SK-N-MC (cell line): ENCODE data around the gene TXLNA.
A peak's percentile ranks its signal among the peaks of the same experiment; 100 is the strongest.
"Not testable (repeated sequence)": the region's sequence is repeated elsewhere in the genome, so short reads cannot be mapped to it uniquely, and the experiment has no call there.

Experiments used
- DNase-seq: peaks from one replicate; pipeline ENCODE4 v3.0.0-alpha.2; 2011; ENCODE audit warnings: low read depth, low spot score
- H3K27ac ChIP-seq: fragments of 200-600 bp; sonication (generic); 2 replicates; pipeline ENCODE4 v1.5.1; 2016; ENCODE audit warnings: mixed run types
- H3K36me3 ChIP-seq: fragments of 200-600 bp; sonication (generic); 2 replicates; pipeline ENCODE4 v1.6.1; 2017; ENCODE audit warnings: antibody characterized with exemption, low read length, mixed read lengths; ENCODE audit not compliant: insufficient read depth
- H3K4me3 ChIP-seq: fragments of 200-600 bp; sonication (generic); 2 replicates; pipeline ENCODE4 v1.5.1; 2016
- H3K9ac ChIP-seq: fragments of 200-600 bp; sonication (generic); 2 replicates; pipeline ENCODE4 v1.8.0; 2017; ENCODE audit warnings: mixed run types, mixed read lengths; ENCODE audit not compliant: insufficient read length
- H3K9me3 ChIP-seq: fragments of 200-600 bp; sonication (generic); 2 replicates; pipeline ENCODE4 v1.6.1; 2017; ENCODE audit warnings: low read depth, mild to moderate bottlenecking, antibody characterized with exemption, low read length, moderate library complexity, mixed read lengths
- EZH2 ChIP-seq: fragments of 200-600 bp; sonication (generic); IDR thresholded peaks from one replicate; pipeline ENCODE4 v1.6.1; 2017; ENCODE audit warnings: antibody characterized with exemption
- FOXP2 ChIP-seq: optimal IDR thresholded peaks from 2 replicates; pipeline ENCODE3; 2011; ENCODE audit warnings: mild to moderate bottlenecking, moderate library complexity; ENCODE audit not compliant: insufficient read depth; ENCODE audit errors: extremely low read length, control extremely low read depth
- POLR2AphosphoS5 ChIP-seq: IDR thresholded peaks from 2 replicates; pipeline ENCODE4 v1.6.1; 2012; ENCODE audit warnings: mild to moderate bottlenecking, low read depth, low read length, borderline replicate concordance

The TXLNA gene

DNA sequence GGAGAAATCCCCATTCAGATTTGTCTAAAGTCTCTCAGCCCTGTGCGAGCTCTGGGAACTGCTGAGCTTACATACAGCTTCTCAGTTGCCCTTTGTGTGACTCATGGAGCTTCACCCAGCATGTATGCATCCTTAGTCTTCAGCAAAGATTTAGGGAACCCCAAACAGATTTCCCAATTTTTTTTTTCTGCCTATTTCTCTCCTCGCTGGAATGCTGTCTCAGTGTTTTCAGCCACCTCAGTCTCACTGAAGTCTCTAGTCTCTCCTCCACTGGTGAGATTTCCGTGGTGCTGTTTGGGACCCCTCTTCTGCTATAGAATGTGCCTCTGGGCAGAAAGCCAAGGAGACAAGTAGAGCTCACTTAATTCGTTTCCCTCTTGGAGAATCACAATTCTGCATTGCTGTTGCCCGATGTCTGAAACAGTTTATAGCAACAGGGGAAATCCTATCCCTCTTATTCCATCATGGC, 28.1 kb upstream of the TXLNA start:
- peak; percentile 84 for DNase-seq
- peak overlapping the region; percentile 38 for H3K9ac ChIP-seq
- peak overlapping the region; percentile 95 for H3K27ac ChIP-seq
- no peak for TF ChIP-seq EZH2
- no peak for TF ChIP-seq POLR2AphosphoS5
- no peak for TF ChIP-seq FOXP2
- H3K4me3 ChIP-seq: peak overlapping the region; percentile 72
- H3K9me3 ChIP-seq: 0 out of 2 replicates have a peak, but pooled peaks cover 5% of the 10 kb centered on the region
- H3K36me3 ChIP-seq: peaks cover 15% of the 10 kb centered on the region

DNA sequence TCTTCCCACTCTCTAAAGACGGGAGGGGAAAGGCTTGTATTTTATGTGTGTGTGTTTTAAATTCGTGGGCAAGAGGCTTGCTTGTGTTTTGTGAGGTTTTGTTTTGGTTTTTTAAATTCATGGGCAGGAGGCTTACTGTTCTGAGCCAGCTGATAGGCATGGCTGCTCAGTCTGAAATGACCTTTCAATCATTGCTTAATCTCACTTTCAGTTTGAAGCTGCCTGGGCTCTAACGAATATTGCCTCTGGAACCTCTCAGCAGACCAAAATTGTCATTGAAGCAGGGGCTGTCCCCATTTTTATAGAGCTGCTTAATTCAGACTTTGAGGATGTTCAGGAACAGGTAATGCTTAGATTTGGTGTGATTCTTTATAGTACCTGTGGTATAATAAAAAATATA, 20.3 kb upstream of the TXLNA start:
- TF ChIP-seq EZH2 (no peak), POLR2AphosphoS5 (no peak), FOXP2 (no peak)
- Histone ChIP-seq H3K27ac (no peak overlapping the region), H3K9me3 (no peaks in the 10 kb centered on the region), H3K9ac (no peak overlapping the region), H3K4me3 (no peak overlapping the region), H3K36me3 (peaks cover 75% of the 10 kb centered on the region)
- DNase-seq: no peak

DNA sequence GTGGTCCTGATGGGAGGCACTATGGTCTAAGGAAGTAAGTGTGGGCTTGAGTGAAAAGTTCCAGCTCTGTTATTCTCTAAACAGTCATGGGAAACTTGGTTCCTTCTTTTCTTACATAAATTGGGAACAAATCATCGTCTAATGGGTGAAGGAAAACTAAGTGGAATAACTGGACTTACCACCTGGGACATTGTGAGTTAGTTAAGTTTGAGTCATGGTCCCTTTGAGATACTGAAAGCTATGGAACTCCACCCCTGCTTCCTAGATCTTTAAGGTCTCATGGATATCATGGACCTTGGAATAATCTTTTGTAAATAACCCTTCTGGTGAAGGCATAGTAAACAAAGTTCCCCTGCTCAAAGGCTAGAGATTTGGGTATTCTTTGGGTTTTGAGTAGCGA, 16.1 kb upstream of the TXLNA start:
- no peak overlapping the region for H3K4me3 ChIP-seq

DNA sequence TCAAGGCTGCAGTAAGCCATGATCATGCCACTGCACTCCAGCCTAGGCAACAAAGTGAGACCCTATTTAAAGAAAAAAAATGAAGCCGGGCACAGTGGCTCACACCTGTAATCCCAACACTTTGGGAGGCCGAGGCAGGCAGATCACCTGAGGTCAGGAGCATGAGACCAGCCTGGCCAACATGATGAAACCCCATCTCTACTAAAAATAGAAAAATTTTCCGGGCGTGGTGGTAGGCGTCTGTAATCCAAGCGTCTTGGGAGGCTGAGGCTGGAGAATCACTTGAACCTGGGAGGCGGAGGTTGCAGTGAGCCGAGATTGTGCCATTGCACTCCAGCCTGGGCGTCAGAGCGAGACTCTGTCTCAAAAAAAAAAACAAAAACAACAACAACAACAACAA, 13.8 kb upstream of the TXLNA start:
- not testable (repeated sequence) for DNase-seq, H3K9ac ChIP-seq, H3K4me3 ChIP-seq, H3K27ac ChIP-seq, H3K9me3 ChIP-seq
- peaks cover 72% of the 10 kb centered on the region for H3K36me3 ChIP-seq

More for the DNA sequence above, 16.1 kb upstream of the TXLNA start:
- peaks cover 73% of the 10 kb centered on the region for H3K36me3 ChIP-seq
- no peaks in the 10 kb centered on the region for H3K9me3 ChIP-seq
- H3K9ac ChIP-seq: no peak overlapping the region
- H3K27ac ChIP-seq: no peak overlapping the region
- DNase-seq: no peak
- no peak for TF ChIP-seq FOXP2
- TF ChIP-seq EZH2: no peak
- TF ChIP-seq POLR2AphosphoS5: no peak

DNA sequence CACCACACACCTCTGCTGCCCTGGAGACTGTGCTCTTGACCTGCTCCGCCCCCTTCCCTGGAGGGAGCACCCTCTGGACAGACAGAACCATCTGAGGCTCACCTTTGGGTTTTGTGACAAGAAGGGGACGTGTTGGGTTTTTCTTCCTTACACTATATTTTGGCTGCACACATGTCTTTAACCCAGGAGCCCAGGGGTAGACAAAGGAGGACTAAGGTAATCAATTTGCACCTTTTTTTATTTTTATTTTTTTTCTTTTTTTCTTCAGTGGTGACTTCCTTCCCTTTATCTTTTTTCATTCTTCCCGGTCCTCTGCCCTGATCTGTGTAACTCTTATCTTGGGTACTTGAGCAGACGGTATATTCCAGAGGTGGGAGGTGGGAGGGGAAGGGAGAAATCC, 8.5 kb upstream of the TXLNA start:
- peaks cover 62% of the 10 kb centered on the region for H3K36me3 ChIP-seq
- no peaks in the 10 kb centered on the region for H3K9me3 ChIP-seq
- no peak overlapping the region for H3K9ac ChIP-seq
- no peak overlapping the region for H3K27ac ChIP-seq
- no peak for DNase-seq
- TF ChIP-seq EZH2: no peak
- TF ChIP-seq FOXP2: no peak
- no peak for TF ChIP-seq POLR2AphosphoS5
- no peak overlapping the region for H3K4me3 ChIP-seq

DNA sequence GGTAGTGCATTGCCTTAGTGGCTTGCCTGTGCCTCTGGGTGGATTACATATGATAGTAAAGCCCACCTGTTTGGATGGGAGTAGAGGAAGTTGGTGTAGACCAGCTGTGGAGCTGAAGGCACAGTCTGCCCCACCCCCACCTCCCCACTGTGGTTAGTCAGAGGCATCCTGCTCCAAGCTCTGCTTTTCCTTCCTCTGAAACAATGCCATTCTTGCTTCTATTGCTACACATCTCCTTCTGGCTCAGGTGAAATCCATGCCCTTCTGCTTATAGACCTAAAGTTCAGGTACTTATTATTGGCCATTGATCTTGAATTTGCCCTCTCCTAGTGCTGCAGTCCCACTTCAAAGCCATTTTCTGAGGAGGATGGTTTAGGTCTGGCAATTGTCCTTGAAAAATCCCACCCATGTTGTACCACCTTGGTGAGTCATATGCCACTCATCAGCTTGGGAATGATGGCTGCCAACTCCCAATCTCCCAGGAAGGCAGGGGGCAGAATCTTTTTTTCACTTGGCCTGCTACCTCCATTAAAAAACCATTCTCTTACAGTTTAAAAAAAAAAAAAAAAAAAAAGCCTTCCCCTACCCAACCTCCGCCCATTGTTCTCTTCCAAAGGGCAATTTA, 6.7 kb upstream of the TXLNA start:
- Histone ChIP-seq H3K9ac (no peak overlapping the region), H3K9me3 (no peaks in the 10 kb centered on the region), H3K4me3 (no peak overlapping the region), H3K27ac (no peak overlapping the region), H3K36me3 (peaks cover 50% of the 10 kb centered on the region)
- DNase-seq: no peak
- no peak for TF ChIP-seq EZH2
- no peak for TF ChIP-seq POLR2AphosphoS5
- no peak for TF ChIP-seq FOXP2

DNA sequence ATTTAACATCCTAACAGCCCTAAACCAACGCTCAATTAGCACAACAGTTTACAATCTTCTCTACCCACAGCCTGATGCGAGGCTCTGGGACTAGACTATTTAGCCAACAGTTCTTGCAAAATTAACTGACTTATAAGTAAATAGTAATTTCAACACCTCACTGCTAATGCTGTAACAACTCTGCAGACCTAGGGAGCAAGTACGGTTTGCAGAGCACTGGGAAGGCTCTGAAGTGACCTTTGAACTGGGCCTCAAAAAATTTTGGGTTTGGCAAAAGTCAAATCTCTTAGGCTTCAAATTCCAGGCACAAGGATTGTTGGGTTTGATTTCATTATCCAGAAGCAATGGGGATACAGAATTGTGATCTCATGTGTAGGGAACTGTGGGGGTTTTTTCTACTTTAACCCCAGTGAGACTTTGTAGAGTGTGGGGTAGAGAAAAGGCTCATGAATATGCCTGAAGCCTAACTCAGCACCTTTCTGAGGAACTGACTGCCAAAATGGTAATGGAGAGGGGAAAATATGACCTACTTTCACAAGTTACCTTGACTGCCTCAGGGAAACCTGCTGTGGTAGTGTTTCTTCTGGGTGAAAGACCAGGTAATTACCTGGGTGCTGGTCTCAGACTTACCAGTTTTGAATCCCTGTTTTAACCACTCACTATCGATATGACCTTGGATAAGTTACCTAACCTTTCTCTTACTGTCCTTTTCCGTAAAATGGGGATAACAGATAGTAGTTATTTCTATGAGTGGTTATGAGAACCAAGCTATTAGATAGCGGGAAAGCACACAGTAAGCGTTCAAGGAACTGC, 889 bp upstream of the TXLNA start:
- no peak overlapping the region for H3K9ac ChIP-seq

DNA sequence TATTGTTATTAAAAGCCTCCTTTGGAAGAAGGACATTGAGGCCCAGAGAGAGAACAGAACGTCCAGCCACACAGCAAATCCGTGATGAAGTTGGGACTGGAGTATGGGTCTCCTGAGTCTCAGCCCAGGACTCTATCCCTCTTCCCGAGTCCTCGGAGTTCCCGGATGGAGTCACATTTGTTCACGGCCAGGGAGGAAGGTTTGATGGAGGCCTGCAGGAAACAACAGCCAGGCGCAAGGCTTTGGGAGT, 357 bp upstream of the TXLNA start:
- Histone ChIP-seq H3K36me3 (no peaks in the 10 kb centered on the region; the same call in 1 of the 2 replicates), H3K9ac (no peak overlapping the region), H3K27ac (0 out of 2 replicates have a peak overlapping the region, but pooled peaks have one; percentile 56), H3K9me3 (no peaks in the 10 kb centered on the region), H3K4me3 (no peak overlapping the region)
- TF ChIP-seq EZH2 (no peak), POLR2AphosphoS5 (no peak), FOXP2 (no peak)
- DNase-seq: no peak

More for the DNA sequence above, 889 bp upstream of the TXLNA start:
- no peaks in the 10 kb centered on the region for H3K9me3 ChIP-seq
- H3K36me3 ChIP-seq: no peaks in the 10 kb centered on the region; the same call in 1 of the 2 replicates
- DNase-seq: no peak
- peak overlapping the region; percentile 56 for H3K27ac ChIP-seq
- TF ChIP-seq FOXP2 (no peak), POLR2AphosphoS5 (no peak), EZH2 (no peak)
- no peak overlapping the region for H3K4me3 ChIP-seq
